ENCODE results near the gene BSG.

The BSG gene

DNA sequence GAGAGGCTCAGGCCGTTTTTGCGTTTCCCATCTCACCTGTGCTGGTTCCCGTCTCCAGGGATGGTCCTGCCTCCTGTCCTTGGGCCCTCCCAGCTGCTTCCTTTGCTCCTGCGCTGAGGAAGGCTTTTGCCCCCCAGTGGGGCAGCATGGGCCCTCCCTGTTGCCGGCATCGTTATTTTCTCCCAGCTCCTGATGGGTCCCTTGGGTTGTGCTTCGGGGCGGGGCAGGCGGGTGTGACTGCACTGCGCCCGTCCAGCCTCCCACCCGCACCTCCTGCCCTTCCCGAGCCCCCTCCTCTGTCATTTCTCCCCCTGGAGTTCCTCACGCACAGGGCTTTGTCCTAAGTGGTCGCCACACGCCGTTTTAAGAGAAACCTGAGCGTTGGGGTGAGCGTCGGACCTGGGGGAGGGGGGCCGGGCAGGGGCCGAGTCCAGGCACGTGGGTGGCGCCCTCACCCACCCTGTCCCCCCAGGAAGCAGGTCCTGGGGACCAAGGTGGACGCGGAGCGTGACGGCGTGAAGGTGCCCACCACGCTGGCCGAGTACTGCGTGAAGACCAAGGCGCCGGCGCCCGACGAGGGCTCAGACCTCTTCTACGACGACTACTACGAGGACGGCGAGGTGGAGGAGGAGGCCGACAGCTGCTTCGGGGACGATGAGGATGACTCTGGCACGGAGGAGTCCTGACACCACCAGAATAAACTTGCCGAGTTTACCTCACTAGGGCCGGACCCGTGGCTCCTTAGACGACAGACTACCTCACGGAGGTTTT lies 31.3 kb upstream of the BSG start:
- Histone ChIP-seq H3K36me3 (ENCODE audit: control insufficient read depth in 2 of 2, insufficient read depth in 2 of 2, low read length in 2 of 2) (peaks cover 15 to 27% of the 10 kb centered on the region in 2 donors), H3K9me3 (ENCODE audit: control insufficient read depth in 2 of 2, low read length in 2 of 2) (no peaks in the 10 kb centered on the region), H3K4me1 (ENCODE audit: control insufficient read depth in 2 of 2, insufficient read depth in 2 of 2, low read length in 2 of 2) (no peaks in the 10 kb centered on the region), H3K4me3 (ENCODE audit: low read length in 2 of 2) (no peak overlapping the region), H3K9ac (ENCODE audit: low read depth in 1 of 2, low read length in 2 of 2) (no peak overlapping the region), H3K27me3 (ENCODE audit: control insufficient read depth in 2 of 2, insufficient read depth in 2 of 2, low read length in 2 of 2) (peaks cover 0 to 4% of the 10 kb centered on the region in 2 donors), H3K27ac (ENCODE audit: low read depth in 2 of 2, low read length in 2 of 2) (no peak overlapping the region)

GRCh38 chr19:541699-542098 lies 30.7 kb upstream of the BSG start:
- no peak overlapping the region for H3K4me3 ChIP-seq (ENCODE audit: low read length in 2 of 2)
- H3K27ac ChIP-seq (ENCODE audit: low read depth in 2 of 2, low read length in 2 of 2), result no peak overlapping the region
- no peak overlapping the region for H3K9ac ChIP-seq (ENCODE audit: low read depth in 1 of 2, low read length in 2 of 2)
- H3K27me3 ChIP-seq (ENCODE audit: control insufficient read depth in 2 of 2, insufficient read depth in 2 of 2, low read length in 2 of 2), result peaks cover 0 to 4% of the 10 kb centered on the region in 2 donors
- H3K36me3 ChIP-seq (ENCODE audit: control insufficient read depth in 2 of 2, insufficient read depth in 2 of 2, low read length in 2 of 2), result peaks cover 8 to 20% of the 10 kb centered on the region in 2 donors
- H3K4me1 ChIP-seq (ENCODE audit: control insufficient read depth in 2 of 2, insufficient read depth in 2 of 2, low read length in 2 of 2), result no peaks in the 10 kb centered on the region
- no peaks in the 10 kb centered on the region for H3K9me3 ChIP-seq (ENCODE audit: control insufficient read depth in 2 of 2, low read length in 2 of 2)

DNA sequence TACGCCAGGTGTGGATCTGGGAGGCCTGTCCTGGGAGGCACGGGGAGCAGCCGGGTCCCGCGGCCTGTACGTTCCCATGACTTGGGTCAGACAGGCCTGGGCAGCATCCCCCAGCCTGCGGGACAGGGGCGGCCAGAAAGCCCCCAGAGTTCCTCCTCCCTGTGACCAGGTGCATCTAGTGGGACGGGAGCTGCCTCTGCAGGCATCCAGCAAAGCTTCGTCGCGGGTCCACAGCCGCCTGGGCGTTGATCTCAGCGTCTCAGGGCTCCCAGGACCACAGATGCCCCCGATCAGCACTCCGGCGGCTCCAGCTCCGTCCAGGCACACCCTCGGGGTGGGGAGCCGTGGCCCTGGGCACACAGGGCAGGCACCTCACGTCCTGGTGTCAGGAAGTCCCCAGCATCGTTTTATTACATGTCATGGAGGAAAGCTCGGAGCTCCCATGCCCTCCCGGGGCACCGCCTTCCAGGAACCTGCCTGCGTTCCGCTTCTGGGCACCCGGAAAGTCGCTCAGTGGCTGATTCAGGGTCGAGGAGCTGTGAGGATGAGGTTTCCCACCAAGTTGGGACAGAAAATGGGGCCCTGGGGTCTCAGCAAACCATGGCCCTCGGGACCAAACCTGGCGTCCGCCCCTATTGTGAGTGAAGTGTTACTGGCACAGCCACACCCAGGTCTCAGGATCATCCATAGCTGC lies 30.1 kb upstream of the BSG start:
- Histone ChIP-seq H3K27me3 (ENCODE audit: control insufficient read depth in 2 of 2, insufficient read depth in 2 of 2, low read length in 2 of 2) (peaks cover 0 to 4% of the 10 kb centered on the region in 2 donors), H3K4me3 (ENCODE audit: low read length in 2 of 2) (no peak overlapping the region), H3K9me3 (ENCODE audit: control insufficient read depth in 2 of 2, low read length in 2 of 2) (no peaks in the 10 kb centered on the region), H3K36me3 (ENCODE audit: control insufficient read depth in 2 of 2, insufficient read depth in 2 of 2, low read length in 2 of 2) (peaks cover 4 to 19% of the 10 kb centered on the region in 2 donors), H3K27ac (ENCODE audit: low read depth in 2 of 2, low read length in 2 of 2) (no peak overlapping the region), H3K9ac (ENCODE audit: low read depth in 1 of 2, low read length in 2 of 2) (no peak overlapping the region), H3K4me1 (ENCODE audit: control insufficient read depth in 2 of 2, insufficient read depth in 2 of 2, low read length in 2 of 2) (no peaks in the 10 kb centered on the region)

- Histone ChIP-seq H3K36me3 (ENCODE audit: control insufficient read depth in 2 of 2, insufficient read depth in 2 of 2, low read length in 2 of 2) (peaks cover 0 to 8% of the 10 kb centered on the region in 2 donors), H3K27ac (ENCODE audit: low read depth in 2 of 2, low read length in 2 of 2) (no peak within 1 kb of the TSS), H3K27me3 (ENCODE audit: control insufficient read depth in 2 of 2, insufficient read depth in 2 of 2, low read length in 2 of 2) (peaks cover 0 to 4% of the 10 kb centered on the region in 2 donors), H3K9ac (ENCODE audit: low read depth in 1 of 2, low read length in 2 of 2) (no peak within 1 kb of the TSS), H3K4me3 (ENCODE audit: low read length in 2 of 2) (peak within 1 kb of the TSS in 1 of 2 donors; percentile 9), H3K9me3 (ENCODE audit: control insufficient read depth in 2 of 2, low read length in 2 of 2) (no peaks in the 10 kb centered on the region), H3K4me1 (ENCODE audit: control insufficient read depth in 2 of 2, insufficient read depth in 2 of 2, low read length in 2 of 2) (no peaks in the 10 kb centered on the region)
These were observed 28.3 kb upstream of the BSG start, which contains the start of gene GZMM for GRCh38 chr19:543910-544608. TSS of gene GZMM (plus strand) at chr19:544053. CDS start at chr19:544072, 19 bp downstream.

- Histone ChIP-seq H3K27ac (ENCODE audit: low read depth in 2 of 2, low read length in 2 of 2) (no peak overlapping the region), H3K4me1 (ENCODE audit: control insufficient read depth in 2 of 2, insufficient read depth in 2 of 2, low read length in 2 of 2) (peaks cover 3 to 9% of the 10 kb centered on the region in 2 donors), H3K4me3 (ENCODE audit: low read length in 2 of 2) (no peak overlapping the region), H3K36me3 (ENCODE audit: control insufficient read depth in 2 of 2, insufficient read depth in 2 of 2, low read length in 2 of 2) (peaks cover 0 to 2% of the 10 kb centered on the region in 2 donors), H3K9ac (ENCODE audit: low read depth in 1 of 2, low read length in 2 of 2) (no peak overlapping the region), H3K27me3 (ENCODE audit: control insufficient read depth in 2 of 2, insufficient read depth in 2 of 2, low read length in 2 of 2) (peaks cover 0 to 4% of the 10 kb centered on the region in 2 donors), H3K9me3 (ENCODE audit: control insufficient read depth in 2 of 2, low read length in 2 of 2) (no peaks in the 10 kb centered on the region)
These were observed 25.3 kb upstream of the BSG start for GRCh38 chr19:547117-547516.

- Histone ChIP-seq H3K4me3 (ENCODE audit: low read length in 2 of 2) (no peak overlapping the region), H3K27ac (ENCODE audit: low read depth in 2 of 2, low read length in 2 of 2) (no peak overlapping the region), H3K36me3 (ENCODE audit: control insufficient read depth in 2 of 2, insufficient read depth in 2 of 2, low read length in 2 of 2) (no peaks in the 10 kb centered on the region), H3K9ac (ENCODE audit: low read depth in 1 of 2, low read length in 2 of 2) (no peak overlapping the region), H3K9me3 (ENCODE audit: control insufficient read depth in 2 of 2, low read length in 2 of 2) (no peaks in the 10 kb centered on the region), H3K4me1 (ENCODE audit: control insufficient read depth in 2 of 2, insufficient read depth in 2 of 2, low read length in 2 of 2) (peaks cover 3 to 13% of the 10 kb centered on the region in 2 donors), H3K27me3 (ENCODE audit: control insufficient read depth in 2 of 2, insufficient read depth in 2 of 2, low read length in 2 of 2) (peaks cover 0 to 4% of the 10 kb centered on the region in 2 donors)
These were observed 24.3 kb upstream of the BSG start for GRCh38 chr19:547836-548720.

- Histone ChIP-seq H3K4me1 (ENCODE audit: control insufficient read depth in 2 of 2, insufficient read depth in 2 of 2, low read length in 2 of 2) (peaks cover 3 to 13% of the 10 kb centered on the region in 2 donors), H3K4me3 (ENCODE audit: low read length in 2 of 2) (no peak overlapping the region), H3K27me3 (ENCODE audit: control insufficient read depth in 2 of 2, insufficient read depth in 2 of 2, low read length in 2 of 2) (peaks cover 0 to 4% of the 10 kb centered on the region in 2 donors), H3K36me3 (ENCODE audit: control insufficient read depth in 2 of 2, insufficient read depth in 2 of 2, low read length in 2 of 2) (no peaks in the 10 kb centered on the region), H3K9me3 (ENCODE audit: control insufficient read depth in 2 of 2, low read length in 2 of 2) (no peaks in the 10 kb centered on the region), H3K27ac (ENCODE audit: low read depth in 2 of 2, low read length in 2 of 2) (no peak overlapping the region), H3K9ac (ENCODE audit: low read depth in 1 of 2, low read length in 2 of 2) (no peak overlapping the region)
These were observed 23.2 kb upstream of the BSG start for GRCh38 chr19:548886-549830.

- no peaks in the 10 kb centered on the region for H3K27me3 ChIP-seq (ENCODE audit: control insufficient read depth in 2 of 2, insufficient read depth in 2 of 2, low read length in 2 of 2)
- peaks cover 9 to 21% of the 10 kb centered on the region in 2 donors for H3K4me1 ChIP-seq (ENCODE audit: control insufficient read depth in 2 of 2, insufficient read depth in 2 of 2, low read length in 2 of 2)
- no peak overlapping the region for H3K27ac ChIP-seq (ENCODE audit: low read depth in 2 of 2, low read length in 2 of 2)
- H3K9ac ChIP-seq (ENCODE audit: low read depth in 1 of 2, low read length in 2 of 2), result no peak overlapping the region
- no peaks in the 10 kb centered on the region for H3K36me3 ChIP-seq (ENCODE audit: control insufficient read depth in 2 of 2, insufficient read depth in 2 of 2, low read length in 2 of 2)
- H3K9me3 ChIP-seq (ENCODE audit: control insufficient read depth in 2 of 2, low read length in 2 of 2), result no peaks in the 10 kb centered on the region
- no peak overlapping the region for H3K4me3 ChIP-seq (ENCODE audit: low read length in 2 of 2)
These were observed 17.6 kb upstream of the BSG start for GRCh38 chr19:554817-555216.

- no peak overlapping the region for H3K9ac ChIP-seq (ENCODE audit: low read depth in 1 of 2, low read length in 2 of 2)
- H3K27ac ChIP-seq (ENCODE audit: low read depth in 2 of 2, low read length in 2 of 2), result peak overlapping the region; percentile 55 to 63
- H3K27me3 ChIP-seq (ENCODE audit: control insufficient read depth in 2 of 2, insufficient read depth in 2 of 2, low read length in 2 of 2), result no peaks in the 10 kb centered on the region
- H3K4me3 ChIP-seq (ENCODE audit: low read length in 2 of 2), result no peak overlapping the region
- H3K9me3 ChIP-seq (ENCODE audit: control insufficient read depth in 2 of 2, low read length in 2 of 2), result no peaks in the 10 kb centered on the region
- no peaks in the 10 kb centered on the region for H3K36me3 ChIP-seq (ENCODE audit: control insufficient read depth in 2 of 2, insufficient read depth in 2 of 2, low read length in 2 of 2)
- peaks cover 9 to 21% of the 10 kb centered on the region in 2 donors for H3K4me1 ChIP-seq (ENCODE audit: control insufficient read depth in 2 of 2, insufficient read depth in 2 of 2, low read length in 2 of 2)
These were observed 17.0 kb upstream of the BSG start for GRCh38 chr19:555474-555808.

All from mucosa of rectum (tissue), 2 donors.